ENCODE measurements around the gene LRRC56. TPM values are rescaled to one million over a fixed set of nuclear protein-coding genes. Genes with fewer than 3 reads are reported as not detected.
A peak's percentile ranks its signal among the peaks of the same experiment; 100 is the strongest.

LRRC56 gene
- total RNA-seq, 2 donors from 2014 or later, result 1.9 to 9.1 TPM

- Histone ChIP-seq H3K27ac (peak overlapping the region; percentile 61 to 77), H3K36me3 (peaks cover 4 to 12% of the 10 kb centered on the region in 2 donors), H3K4me1 (replicated peaks) (peaks cover 14% of the 10 kb centered on the region), H3K27me3 (replicated peaks; ENCODE audit: insufficient read depth) (no peaks in the 10 kb centered on the region), H3K4me3 (peak overlapping the region; percentile 25 to 37), H3K9me3 (no peaks in the 10 kb centered on the region)
- 58% methylated on average over 7 of the region's 7 CpGs for WGBS
- intact Hi-C loops (cut with DNase I), result loop anchor here (5.0 to 10.0 kb wide), 2 partner anchors 98 to 270 kb away; partner anchors contain the start of genes PSMD13 and SIRT3
- TF ChIP-seq CTCF (IDR thresholded peaks at IDR 0.05) (no peak), POLR2A (IDR thresholded peaks at IDR 0.05) (no peak), POLR2AphosphoS5 (IDR thresholded peaks at IDR 0.05) (no peak)
- DNase-seq (ENCODE audit: low spot score), result no peak
Observed at GRCh38 chr11:504994-505344, 32.4 kb upstream of the LRRC56 start.

DNA sequence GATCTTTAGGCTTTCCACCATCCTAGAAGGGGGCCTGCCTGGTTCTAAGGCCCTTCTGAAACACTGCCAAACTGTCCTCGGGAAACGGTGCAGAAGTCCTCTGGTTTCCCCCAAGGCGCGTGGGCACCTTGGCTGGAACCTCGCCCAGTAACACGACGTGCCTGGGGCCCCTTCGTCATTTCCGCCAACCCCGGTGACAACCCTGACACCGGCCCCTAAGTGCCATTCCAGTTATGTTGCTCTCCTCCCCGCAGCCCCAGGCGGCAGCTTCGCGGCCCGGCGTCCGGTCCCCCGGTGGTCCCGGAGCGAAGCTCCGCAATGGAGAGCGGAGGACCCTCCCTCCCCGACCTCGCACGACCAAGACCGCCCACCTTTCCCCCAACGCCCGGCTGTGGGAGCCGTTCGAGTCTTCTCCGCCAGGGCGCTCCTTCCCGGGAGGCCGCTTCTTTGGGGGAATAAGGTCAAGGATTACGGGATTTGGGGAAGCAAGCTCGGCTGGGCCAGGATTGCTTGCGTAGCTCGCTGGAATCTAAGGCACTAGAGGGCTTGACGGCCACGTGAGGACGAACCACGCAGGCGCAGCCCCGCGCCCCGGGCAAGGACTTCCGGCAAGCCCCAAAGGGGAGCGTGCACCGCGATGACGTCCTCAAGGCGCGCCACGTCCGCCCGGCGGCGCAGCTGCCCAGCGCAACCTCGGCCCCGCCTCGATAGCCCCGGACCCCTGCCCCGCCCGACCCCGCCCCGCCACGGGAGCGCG, 30.9 kb upstream of the LRRC56 start:
- WGBS, result under 1% methylated on average over 71 of the region's 71 CpGs
- intact Hi-C loops (cut with DNase I), result loop anchor here (5.0 to 10.0 kb wide), 2 partner anchors 99 to 272 kb away; partner anchors contain the start of genes PSMD13 and SIRT3

GRCh38 chr11:506995-507726, 30.2 kb upstream of the LRRC56 start, which contains the start of gene RNH1:
RNH1 (minus strand) TSS chr11:507242; CDS start chr11:502162, 5,080 bp downstream.
- Histone ChIP-seq H3K4me3 (peak within 1 kb of the TSS; percentile 79 to 92), H3K36me3 (no peaks in the 10 kb centered on the region), H3K4me1 (replicated peaks) (peaks cover 14% of the 10 kb centered on the region), H3K27ac (peak within 1 kb of the TSS; percentile 99), H3K27me3 (replicated peaks; ENCODE audit: insufficient read depth) (no peaks in the 10 kb centered on the region), H3K9me3 (no peaks in the 10 kb centered on the region)
- DNase-seq (ENCODE audit: low spot score), result peak; percentile 99
- TF ChIP-seq CTCF (IDR thresholded peaks at IDR 0.05), result peak in 2 of 4 experiments; percentile 2 to 18
- peak; percentile 61 for TF ChIP-seq POLR2A (IDR thresholded peaks at IDR 0.05)
- TF ChIP-seq POLR2AphosphoS5 (IDR thresholded peaks at IDR 0.05), result no peak
- intact Hi-C loops (cut with DNase I), result loop anchor here (5.0 to 10.0 kb wide), 2 partner anchors 100 to 272 kb away; partner anchors contain the start of genes PSMD13 and SIRT3
- 2% methylated on average over 45 of the region's 93 CpGs for WGBS

More for the DNA sequence above, 30.9 kb upstream of the LRRC56 start:
- TF ChIP-seq CTCF (IDR thresholded peaks at IDR 0.05), result peak in 2 of 4 experiments; percentile 32 to 35
- peak; percentile 91 for TF ChIP-seq POLR2AphosphoS5 (IDR thresholded peaks at IDR 0.05)
- peak; percentile 50 for TF ChIP-seq POLR2A (IDR thresholded peaks at IDR 0.05)
- peaks cover 14% of the 10 kb centered on the region for H3K4me1 ChIP-seq (replicated peaks)
- H3K9me3 ChIP-seq, result no peaks in the 10 kb centered on the region
- H3K4me3 ChIP-seq, result peak overlapping the region; percentile 79 to 92
- H3K27ac ChIP-seq, result peak overlapping the region; percentile 99
- DNase-seq (ENCODE audit: low spot score), result peak; percentile 95
- no peaks in the 10 kb centered on the region for H3K36me3 ChIP-seq
- H3K27me3 ChIP-seq (replicated peaks; ENCODE audit: insufficient read depth), result no peaks in the 10 kb centered on the region

GRCh38 chr11:507727-508515, 29.4 kb upstream of the LRRC56 start:
- H3K27ac ChIP-seq, result peak overlapping the region; percentile 99
- H3K9me3 ChIP-seq, result no peaks in the 10 kb centered on the region
- H3K4me1 ChIP-seq (replicated peaks), result peaks cover 14% of the 10 kb centered on the region
- TF ChIP-seq CTCF (IDR thresholded peaks at IDR 0.05) (no peak), POLR2AphosphoS5 (IDR thresholded peaks at IDR 0.05) (no peak), POLR2A (IDR thresholded peaks at IDR 0.05) (no peak)
- H3K4me3 ChIP-seq, result peak overlapping the region; percentile 79 to 92
- WGBS, result 33% methylated on average over 45 of the region's 45 CpGs
- intact Hi-C loops (cut with DNase I), result loop anchor here (5.0 to 10.0 kb wide), 2 partner anchors 101 to 273 kb away; partner anchors contain the start of genes PSMD13 and SIRT3
- no peaks in the 10 kb centered on the region for H3K27me3 ChIP-seq (replicated peaks; ENCODE audit: insufficient read depth)
- DNase-seq (ENCODE audit: low spot score), result no peak
- H3K36me3 ChIP-seq, result no peaks in the 10 kb centered on the region
